Mesothelial cell of epicardium (in vitro differentiated cells): ENCODE data around the gene SCD5. TPM values are rescaled to one million over a fixed set of nuclear protein-coding genes. Genes with fewer than 3 reads are reported as not detected.
"Not testable (repeated sequence)": the region's sequence is repeated elsewhere in the genome, so short reads cannot be mapped to it uniquely, and the experiment has no call there.

Experiments used
- DNase-seq, 2 experiments: peaks; one replicate each; pipeline ENCODE4 v3.0.0; 2021; ENCODE audit warnings: low spot score in 2 of 2; ENCODE audit not compliant: unreplicated experiment in 2 of 2
- H3K27ac Mint-ChIP-seq: 2 replicates; pipeline ENCODE4 v1.8.0; 2021; ENCODE audit warnings: mixed read lengths
- H3K27me3 Mint-ChIP-seq: 2 replicates; pipeline ENCODE4 v1.8.0; 2021; ENCODE audit warnings: low read depth, mixed read lengths
- H3K36me3 Mint-ChIP-seq: 2 replicates; pipeline ENCODE4 v1.8.0; 2021; ENCODE audit warnings: mixed read lengths
- H3K4me1 Mint-ChIP-seq: 2 replicates; pipeline ENCODE4 v1.8.0; 2021; ENCODE audit warnings: mixed read lengths
- H3K4me3 Mint-ChIP-seq: 2 replicates; pipeline ENCODE4 v1.8.0; 2021; ENCODE audit warnings: mild to moderate bottlenecking, moderate library complexity, mixed read lengths
- H3K9me3 Mint-ChIP-seq: 2 replicates; pipeline ENCODE4 v1.8.0; 2021; ENCODE audit warnings: mixed read lengths
- CTCF ChIP-seq: fragments of 200-600 bp; sonication (generic); IDR thresholded peaks from one replicate; pipeline ENCODE4 v1.5.0; 2021; ENCODE audit warnings: antibody characterized with exemption; ENCODE audit not compliant: unreplicated experiment
- total RNA-seq: library from RNA; stranded (reverse); gene quantifications from 3 replicates; pipeline ENCODE4 v1.2.1, GENCODE V29; 2021

SCD5 gene
- total RNA-seq: 25.7 to 27.2 TPM (median 26.1 TPM) in 3 replicates

- DNase-seq: peak; percentile 44 to 68
- Mint-ChIP-seq H3K36me3 (peaks cover 3% of the 10 kb centered on the region), H3K27me3 (peaks cover 52% of the 10 kb centered on the region), H3K27ac (no peak within 1 kb of the TSS), H3K4me3 (peak within 1 kb of the TSS; percentile 86), H3K4me1 (peaks cover 17% of the 10 kb centered on the region), H3K9me3 (no peaks in the 10 kb centered on the region)
- no peak for TF ChIP-seq CTCF
Observed at GRCh38 chr4:82798168-82799005, at the start of gene SCD5. Gene SCD5, minus strand, starts transcription at chr4:82798796. Its CDS starts 259 bp downstream, at chr4:82798537.

- no peak for TF ChIP-seq CTCF
- Mint-ChIP-seq H3K27ac (no peak overlapping the region), H3K36me3 (peaks cover 47% of the 10 kb centered on the region), H3K27me3 (no peaks in the 10 kb centered on the region), H3K4me3 (no peak overlapping the region), H3K9me3 (no peaks in the 10 kb centered on the region), H3K4me1 (no peaks in the 10 kb centered on the region)
- DNase-seq: no peak
Observed at GRCh38 chr4:82842593-82842992, 44.0 kb upstream of the SCD5 start.

DNA sequence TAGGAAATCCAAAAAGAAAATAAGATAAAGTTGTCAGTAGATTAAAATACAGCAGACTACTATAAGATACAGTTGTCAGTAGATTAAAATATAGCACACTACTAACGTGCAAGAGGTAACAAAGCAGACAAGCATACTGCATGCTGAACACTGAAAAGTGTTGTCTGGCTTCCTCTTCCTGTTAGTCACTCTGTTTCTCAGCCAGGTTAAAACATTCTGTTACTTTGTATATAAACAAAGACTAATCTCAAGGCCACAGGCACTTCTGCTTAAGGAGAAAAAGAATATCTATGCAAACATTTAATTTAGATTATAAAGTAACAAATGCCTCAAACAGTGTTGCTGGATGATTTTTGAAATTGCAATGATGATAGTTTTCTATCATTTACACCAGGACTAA is 41.0 kb upstream of the SCD5 start:
- peaks cover 41% of the 10 kb centered on the region for H3K36me3 Mint-ChIP-seq
- H3K9me3 Mint-ChIP-seq: no peaks in the 10 kb centered on the region
- no peak for TF ChIP-seq CTCF
- H3K27me3 Mint-ChIP-seq: no peaks in the 10 kb centered on the region
- no peaks in the 10 kb centered on the region for H3K4me1 Mint-ChIP-seq
- no peak overlapping the region for H3K27ac Mint-ChIP-seq
- H3K4me3 Mint-ChIP-seq: no peak overlapping the region
- DNase-seq: no peak

DNA sequence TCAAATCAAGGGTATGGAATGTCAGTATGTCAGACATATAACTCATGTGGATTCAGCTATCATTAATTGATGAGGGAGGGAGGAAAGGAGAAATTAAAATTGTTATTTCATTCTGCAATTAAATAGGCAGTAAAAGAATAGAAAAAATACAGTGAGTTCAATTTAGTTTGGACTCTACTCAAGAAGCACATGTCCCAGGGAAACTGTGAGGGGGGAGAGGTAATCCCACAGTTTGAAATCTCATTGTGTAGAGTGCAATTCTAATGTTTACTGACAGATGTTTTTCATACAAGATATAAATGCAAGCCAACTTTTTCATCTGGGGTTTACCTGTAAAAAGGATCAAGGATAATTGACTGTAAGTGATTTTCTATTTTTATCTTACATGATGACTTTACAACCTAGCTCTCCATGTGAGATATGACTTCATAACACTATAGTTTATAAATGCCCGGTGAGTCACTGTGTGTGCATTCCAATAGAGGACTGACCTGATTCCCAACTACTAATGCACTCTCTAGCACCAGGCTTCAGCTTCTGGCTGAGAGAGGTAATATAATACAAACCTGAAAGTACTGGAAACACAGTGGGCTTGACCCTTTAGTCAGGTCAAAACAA is 35.2 kb upstream of the SCD5 start:
- Mint-ChIP-seq H3K9me3 (peaks cover 10% of the 10 kb centered on the region), H3K27ac (peak overlapping the region; percentile 28), H3K36me3 (peaks cover 48% of the 10 kb centered on the region), H3K4me1 (peaks cover 9% of the 10 kb centered on the region), H3K27me3 (no peaks in the 10 kb centered on the region), H3K4me3 (no peak overlapping the region)
- DNase-seq: no peak
- no peak for TF ChIP-seq CTCF

DNA sequence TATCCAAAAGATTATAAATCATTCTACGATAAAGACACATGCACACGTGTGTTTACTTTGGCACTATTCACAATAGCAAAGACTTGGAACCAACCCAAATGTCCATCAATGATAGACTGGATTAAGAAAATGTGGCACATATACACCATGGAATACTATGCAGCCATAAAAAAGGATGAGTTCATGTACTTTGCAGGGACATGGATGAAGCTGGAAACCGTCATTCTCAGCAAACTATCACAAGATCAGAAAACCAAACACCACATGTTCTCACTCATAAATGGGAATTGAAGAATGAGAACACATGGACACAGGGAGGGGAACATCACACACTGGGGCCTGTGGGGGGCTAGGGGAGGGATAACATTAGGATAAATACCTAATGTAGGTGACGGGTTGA is 34.5 kb upstream of the SCD5 start:
- H3K27me3 Mint-ChIP-seq, DNase-seq, H3K4me3 Mint-ChIP-seq, H3K4me1 Mint-ChIP-seq: not testable (repeated sequence)
- Mint-ChIP-seq H3K36me3 (peaks cover 49% of the 10 kb centered on the region), H3K27ac (peak overlapping the region; percentile 43), H3K9me3 (peaks cover 10% of the 10 kb centered on the region)

DNA sequence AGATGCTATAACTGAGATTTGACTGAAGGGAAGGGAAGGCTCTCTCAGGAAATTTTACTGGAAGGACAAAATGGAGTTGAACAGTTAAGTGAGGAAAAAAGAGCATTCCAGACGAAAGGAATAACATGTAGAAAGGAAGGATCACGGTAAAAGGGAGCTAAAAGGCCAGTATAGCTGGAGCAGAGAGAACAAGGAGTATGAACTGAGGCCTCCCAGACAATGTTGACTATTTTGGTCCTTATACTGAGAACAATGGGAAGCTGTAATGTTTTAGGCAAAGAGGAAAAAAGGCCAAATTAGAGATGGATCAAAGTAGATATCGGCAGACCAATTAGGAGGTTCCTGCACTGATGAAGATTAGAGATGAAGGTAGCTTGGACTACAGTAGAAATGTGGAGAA is 26.8 kb upstream of the SCD5 start:
- no peak for TF ChIP-seq CTCF
- no peak overlapping the region for H3K4me3 Mint-ChIP-seq
- no peaks in the 10 kb centered on the region for H3K27me3 Mint-ChIP-seq
- no peak overlapping the region for H3K27ac Mint-ChIP-seq
- no peaks in the 10 kb centered on the region for H3K4me1 Mint-ChIP-seq
- H3K9me3 Mint-ChIP-seq: no peaks in the 10 kb centered on the region
- DNase-seq: no peak
- H3K36me3 Mint-ChIP-seq: peaks cover 54% of the 10 kb centered on the region
